G401 (cell line): ENCODE measurements around the gene GLB1L2. TPM values are rescaled to one million over a fixed set of nuclear protein-coding genes. Genes with fewer than 3 reads are reported as not detected.

Experiments used
- DNase-seq: peaks from one replicate; pipeline ENCODE4 v3.0.0-alpha.2; 2015; ENCODE audit warnings: low spot score
- in situ Hi-C: cut with HindIII; loops from 2 replicates; pipeline ENCODE4 v1.10.0; 2016; ENCODE audit warnings: low sequenced_read_pairs, mixed read lengths
- total RNA-seq: library from RNA; depleted of rRNA; stranded (reverse); fragments of >200 nt; shearing (Covaris generic); gene quantifications from 2 replicates; pipeline ENCODE4 v1.2.3, GENCODE V29; 2014

The GLB1L2 gene
- total RNA-seq, 1 experiment from 2014 or later = 13.0 TPM

DNA sequence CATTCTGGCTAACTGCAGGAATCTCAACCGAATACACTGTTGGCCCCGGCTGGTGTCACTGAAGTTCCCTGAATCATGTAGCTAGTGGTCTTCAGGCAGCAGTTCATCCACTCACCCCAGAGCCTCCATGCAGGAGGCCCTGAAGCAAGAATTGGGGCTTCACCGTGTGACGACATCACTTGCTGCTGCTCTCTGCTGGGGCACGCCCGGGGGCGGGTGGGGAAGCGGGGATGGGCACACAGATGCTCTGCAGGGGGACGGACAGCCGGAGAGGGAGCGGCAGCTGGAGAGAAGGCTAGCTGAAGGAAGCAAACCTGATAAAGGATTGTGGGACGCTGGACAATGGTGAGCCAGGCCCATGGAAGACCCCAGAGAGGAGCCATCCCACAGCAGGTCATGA is 63.2 kb downstream of the GLB1L2 start:
- DNase-seq = no peak
- in situ Hi-C loops = no loop called here

- no peak for DNase-seq
Observed at GRCh38 chr11:134397304-134398078, 65.7 kb downstream of the GLB1L2 start.

GRCh38 chr11:134398079-134398444 is 66.3 kb downstream of the GLB1L2 start:
- in situ Hi-C loops = no loop called here
- DNase-seq = no peak

More at GRCh38 chr11:134397304-134398078, 65.7 kb downstream of the GLB1L2 start:
- in situ Hi-C loops = no loop called here

DNA sequence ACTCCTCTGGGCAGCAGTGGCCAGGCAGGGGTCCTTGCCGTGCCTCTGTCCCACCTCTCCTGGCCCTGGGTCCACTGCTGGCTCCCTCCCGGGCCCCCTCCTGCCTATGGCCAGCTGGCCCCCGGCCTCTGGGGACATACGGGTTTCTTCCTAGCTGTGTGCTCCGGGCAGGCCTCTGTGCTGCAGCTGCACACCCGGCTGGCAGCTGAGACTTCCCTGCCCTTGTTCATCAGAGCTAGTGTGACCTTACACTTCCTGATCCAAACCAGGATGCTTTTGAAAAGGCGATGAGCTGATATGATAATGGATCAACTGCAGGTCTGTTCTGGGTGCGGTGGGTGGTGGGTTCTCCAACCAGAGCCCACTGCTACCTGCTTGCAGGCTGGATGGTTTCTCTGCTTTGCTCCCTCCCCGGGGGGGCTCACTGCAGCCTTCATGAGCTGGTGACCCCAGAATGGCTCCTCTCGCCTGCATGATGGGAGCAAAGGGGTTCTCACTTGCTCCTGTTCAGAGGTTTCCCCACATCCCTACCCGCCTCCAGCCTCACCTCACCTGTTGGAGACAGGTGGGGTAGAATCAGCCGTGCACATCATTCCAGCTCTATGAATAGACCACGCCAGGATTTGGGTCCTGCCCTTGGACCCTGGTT is 67.0 kb downstream of the GLB1L2 start:
- in situ Hi-C loops = no loop called here
- DNase-seq = no peak

DNA sequence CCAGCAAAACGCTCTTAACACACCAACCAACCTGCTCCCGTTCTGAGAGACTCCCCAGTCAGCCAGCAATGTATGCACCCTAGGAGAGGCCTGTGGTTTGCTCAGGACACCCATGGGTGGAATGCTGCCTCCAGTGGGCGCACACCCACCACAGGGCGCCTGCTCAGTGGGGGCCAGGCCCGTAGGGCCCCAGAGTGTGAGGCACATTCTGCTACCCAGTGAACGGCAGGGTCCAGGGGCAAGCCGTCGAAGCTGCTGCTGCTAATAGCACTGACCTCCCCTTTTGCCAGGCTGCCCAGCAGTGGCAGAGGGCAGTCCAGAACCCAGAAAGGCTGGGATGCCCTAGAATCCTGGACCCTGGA is 67.5 kb downstream of the GLB1L2 start:
- no peak for DNase-seq
- in situ Hi-C loops = no loop called here

GRCh38 chr11:134399996-134400395 is 68.2 kb downstream of the GLB1L2 start:
- no peak for DNase-seq
- in situ Hi-C loops = no loop called here

DNA sequence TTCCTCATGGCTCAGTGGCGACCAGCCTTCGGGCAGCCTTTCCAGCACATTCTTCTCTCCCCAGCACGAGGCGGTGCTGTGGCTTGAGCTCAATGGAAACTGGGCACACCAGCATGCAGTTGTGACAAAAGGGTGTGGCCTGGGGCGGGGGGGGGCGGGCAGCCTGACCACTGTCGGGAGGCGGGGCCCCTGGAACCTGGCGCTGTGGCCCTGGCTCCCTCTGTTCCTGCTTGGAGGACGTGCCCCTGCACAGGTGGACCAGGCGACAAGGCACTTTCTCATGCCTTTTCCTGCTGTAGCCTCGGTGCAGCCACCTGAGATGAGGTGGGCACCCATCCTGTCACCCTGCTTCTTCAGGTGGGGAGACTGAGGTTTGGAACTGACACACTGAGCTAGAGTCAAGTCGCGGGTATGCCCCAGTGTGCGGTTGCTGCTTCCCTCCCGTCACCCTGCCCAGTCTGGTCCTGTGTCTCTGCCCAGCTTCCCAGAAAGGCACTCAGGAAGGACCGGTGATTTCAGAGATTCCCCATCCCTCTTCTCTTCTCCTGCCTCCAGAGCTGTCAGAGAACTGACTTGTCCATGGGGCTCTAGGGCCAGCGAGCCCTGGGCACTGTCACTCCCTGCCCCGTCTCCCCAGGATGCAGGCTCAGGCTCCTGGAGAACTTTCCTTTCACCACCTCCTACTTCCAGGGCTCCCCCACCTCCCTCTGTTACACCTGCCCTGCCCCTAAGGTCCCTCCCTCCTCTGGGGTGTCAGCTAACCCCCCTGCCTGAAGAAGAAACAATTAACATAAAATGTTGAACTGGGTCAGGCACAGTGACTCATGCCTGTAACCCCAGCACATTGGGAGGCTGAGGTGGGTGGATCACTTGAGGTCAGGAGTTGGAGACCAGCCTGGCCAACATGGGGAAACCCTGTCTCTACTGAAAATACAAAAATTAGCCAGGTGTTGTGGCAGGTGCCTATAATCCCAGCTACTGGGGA is 70.3 kb downstream of the GLB1L2 start:
- DNase-seq = no peak
- in situ Hi-C loops = no loop called here

DNA sequence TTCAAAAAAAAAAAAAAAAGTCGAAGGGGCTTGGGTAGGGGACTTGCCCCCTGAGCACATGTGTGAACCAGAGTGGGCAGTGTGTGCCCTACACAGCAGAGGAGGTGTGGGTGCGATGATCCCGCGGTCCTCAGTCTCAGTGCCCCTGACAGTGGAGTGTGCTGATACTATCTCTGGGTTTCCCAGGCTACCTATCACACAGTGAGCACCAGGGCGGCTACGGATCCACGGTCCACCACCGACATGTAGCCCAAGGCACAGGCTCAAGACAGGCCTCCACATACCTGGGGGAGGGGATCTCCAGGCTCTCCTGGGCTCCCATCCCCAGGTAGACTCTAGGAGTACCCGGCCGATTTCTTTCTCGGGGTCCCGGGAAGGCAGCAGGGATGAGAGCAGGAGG is 71.1 kb downstream of the GLB1L2 start:
- DNase-seq = no peak
- in situ Hi-C loops = no loop called here

GRCh38 chr11:134404575-134405341 is 73.0 kb downstream of the GLB1L2 start:
- DNase-seq = no peak
- in situ Hi-C loops = no loop called here

- DNase-seq = no peak
- in situ Hi-C loops = no loop called here
Observed at GRCh38 chr11:134405436-134405835, 73.6 kb downstream of the GLB1L2 start.

DNA sequence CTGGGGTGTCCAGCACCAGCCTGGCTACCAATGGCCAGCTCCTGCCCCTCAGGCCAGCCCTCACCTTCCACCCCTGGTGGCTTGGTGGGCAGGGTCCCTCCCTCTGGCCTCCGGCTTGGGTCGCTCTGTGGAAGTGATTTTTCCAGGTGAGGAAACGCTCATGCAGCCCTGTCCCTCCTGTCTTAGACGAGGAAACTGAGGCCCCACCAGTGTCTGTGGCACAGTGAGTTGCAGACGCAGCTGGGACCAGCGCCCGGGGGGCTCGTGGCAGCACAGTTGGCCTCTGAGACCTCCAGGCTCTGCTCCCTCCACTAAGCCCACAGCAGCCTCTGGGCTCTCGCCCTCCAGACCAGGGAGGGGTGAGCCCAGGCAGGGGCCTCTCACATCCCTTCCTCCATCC is 74.1 kb downstream of the GLB1L2 start:
- in situ Hi-C loops = no loop called here
- DNase-seq = no peak

DNA sequence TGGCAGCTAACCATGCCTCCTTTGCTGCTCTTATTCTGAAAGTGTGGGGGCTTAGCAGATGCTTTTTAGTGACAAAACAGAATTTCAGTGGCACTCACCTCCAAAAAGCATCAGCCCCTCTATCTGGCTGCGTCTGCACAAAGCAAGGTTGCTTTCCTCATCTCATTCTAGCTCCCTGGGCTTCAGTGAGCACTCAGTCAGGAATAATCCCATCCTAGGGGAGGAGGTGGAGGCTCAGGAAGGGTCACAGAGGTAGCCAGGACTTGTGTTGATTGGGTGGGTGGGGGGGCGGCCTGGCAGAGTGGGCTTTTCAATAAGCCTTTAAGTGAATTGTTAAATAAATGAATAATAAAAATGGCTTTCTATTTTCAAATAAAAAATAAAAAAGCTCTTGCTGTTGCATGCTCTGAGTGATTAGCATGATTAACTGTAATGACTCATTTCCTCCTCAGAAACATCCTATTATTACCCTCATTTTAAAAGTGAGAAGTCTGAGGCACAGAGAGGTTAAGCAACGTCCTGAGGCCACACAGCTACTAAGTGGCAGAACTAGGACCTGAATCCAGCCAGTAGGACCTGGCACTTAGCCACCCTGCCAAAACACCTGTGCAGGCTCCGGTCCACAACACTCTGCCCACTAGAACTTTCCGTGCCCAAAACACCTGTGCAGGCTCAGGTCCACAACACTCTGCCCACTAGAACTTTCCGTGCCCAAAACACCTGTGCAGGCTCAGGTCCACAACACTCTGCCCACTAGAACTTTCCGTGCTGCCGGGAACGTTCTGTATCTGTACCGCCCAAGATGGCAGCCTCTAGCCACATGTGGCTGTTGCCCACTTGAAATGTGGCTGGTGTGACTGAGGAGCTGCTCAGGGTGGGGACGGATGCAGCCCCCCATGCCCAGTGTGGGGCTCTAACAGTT is 74.7 kb downstream of the GLB1L2 start:
- in situ Hi-C loops = no loop called here
- no peak for DNase-seq

GRCh38 chr11:134407321-134407828 is 75.6 kb downstream of the GLB1L2 start:
- DNase-seq = no peak
- in situ Hi-C loops = no loop called here

GRCh38 chr11:134407923-134408322 is 76.1 kb downstream of the GLB1L2 start:
- DNase-seq = no peak
- in situ Hi-C loops = no loop called here

GRCh38 chr11:134409552-134410429 is 78.0 kb downstream of the GLB1L2 start:
- no peak for DNase-seq
- in situ Hi-C loops = no loop called here

DNA sequence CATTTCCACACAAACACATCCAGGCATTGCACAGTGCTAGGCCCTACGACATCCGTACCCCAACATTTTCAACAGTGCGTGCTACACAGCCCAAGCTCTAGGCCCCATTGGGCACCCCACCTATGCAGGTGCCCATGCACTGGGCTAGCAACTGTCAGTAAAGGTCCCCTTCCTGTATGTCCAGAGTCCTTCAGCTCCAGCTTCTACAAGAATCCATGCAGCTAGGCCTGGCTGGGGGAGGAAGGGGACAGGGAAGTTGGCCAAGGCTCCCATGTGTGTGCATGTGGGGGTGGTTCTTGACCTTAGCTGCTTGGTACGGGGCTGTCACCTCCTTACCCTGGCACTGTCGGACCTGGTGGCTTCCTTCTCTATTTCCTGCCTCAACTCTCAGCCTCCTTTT is 79.0 kb downstream of the GLB1L2 start:
- DNase-seq = no peak
- in situ Hi-C loops = no loop called here
